ENCODE measurements around the gene CCDC12.

- no peak for TF ChIP-seq CTCF (IDR thresholded peaks at IDR 0.05)
- no peak for TF ChIP-seq POLR2A (IDR thresholded peaks at IDR 0.05)
Measured at GRCh38 chr3:46916278-46916677, 60.3 kb downstream of the CCDC12 start.

Data from thyroid gland (tissue), 4 donors.